Left renal pelvis (tissue), 4 donors: ENCODE data around the gene SEC14L5. TPM values are rescaled to one million over a fixed set of nuclear protein-coding genes. Genes with fewer than 3 reads are reported as not detected.

Experiments
- DNase-seq, 4 donors: peaks; one replicate each; pipeline ENCODE4 v3.0.0-alpha.2; 2013; ENCODE audit warnings: low read depth in 4 of 4, low spot score in 3 of 4
- polyA plus RNA-seq, 4 donors: library from polyadenylated mRNA; unstranded; fragments of 120-200 nt; gene quantifications; one replicate each; pipeline ENCODE4 v1.2.1, GENCODE V29; 2013; ENCODE audit not compliant: insufficient read length in 4 of 4

Gene SEC14L5
- polyA plus RNA-seq: under 1 TPM; 0.13 to 0.38 (median 0.16) TPM

GRCh38 chr16:4957720-4958509 is at the start of gene SEC14L5:
TSS of gene SEC14L5 (plus strand) at chr16:4958330. CDS start at chr16:4959324, 994 bp downstream.
- DNase-seq: peak; percentile 79 to 93 (median 91)

- no peak for DNase-seq
Observed at GRCh38 chr16:4908854-4909401, 49.2 kb upstream of the SEC14L5 start.

- DNase-seq: no peak
Observed at GRCh38 chr16:4909825-4910224, 48.3 kb upstream of the SEC14L5 start.

- DNase-seq: no peak
Observed at GRCh38 chr16:4910828-4911227, 47.3 kb upstream of the SEC14L5 start.

- no peak for DNase-seq
Observed at GRCh38 chr16:4911970-4912386, 46.2 kb upstream of the SEC14L5 start.

- no peak for DNase-seq
Observed at GRCh38 chr16:4913130-4913773, 44.9 kb upstream of the SEC14L5 start.

- DNase-seq: no peak
Observed at GRCh38 chr16:4913774-4914525, 44.2 kb upstream of the SEC14L5 start.

GRCh38 chr16:4914528-4915225 is 43.5 kb upstream of the SEC14L5 start:
- no peak for DNase-seq

GRCh38 chr16:4915226-4915761 is 42.8 kb upstream of the SEC14L5 start:
- no peak for DNase-seq

- no peak for DNase-seq
Observed at GRCh38 chr16:4917117-4917516, 41.0 kb upstream of the SEC14L5 start.

GRCh38 chr16:4918781-4919251 is 39.3 kb upstream of the SEC14L5 start:
- peak in 2 of 4 donors; percentile 62 to 67 for DNase-seq

GRCh38 chr16:4920826-4921225 is 37.3 kb upstream of the SEC14L5 start:
- no peak for DNase-seq

- no peak for DNase-seq
Observed at GRCh38 chr16:4922721-4923342, 35.3 kb upstream of the SEC14L5 start.

- no peak for DNase-seq
Observed at GRCh38 chr16:4923853-4924252, 34.3 kb upstream of the SEC14L5 start.

- DNase-seq: no peak
Observed at GRCh38 chr16:4924593-4925292, 33.4 kb upstream of the SEC14L5 start.

GRCh38 chr16:4925293-4925607 is 32.9 kb upstream of the SEC14L5 start:
- no peak for DNase-seq

GRCh38 chr16:4925791-4926190 is 32.3 kb upstream of the SEC14L5 start:
- DNase-seq: no peak

GRCh38 chr16:4926928-4927327 is 31.2 kb upstream of the SEC14L5 start:
- no peak for DNase-seq

GRCh38 chr16:4927661-4928060 is 30.5 kb upstream of the SEC14L5 start:
- DNase-seq: no peak
